GM12801 (cell line): ENCODE data around the gene GNL1.
A peak's percentile ranks its signal among the peaks of the same experiment; 100 is the strongest.

Experiments
- CTCF ChIP-seq: IDR thresholded peaks from one replicate; pipeline ENCODE4 v1.5.1; 2011; ENCODE audit warnings: control low read depth; ENCODE audit not compliant: insufficient read length; ENCODE audit errors: extremely low read depth

Gene GNL1

DNA sequence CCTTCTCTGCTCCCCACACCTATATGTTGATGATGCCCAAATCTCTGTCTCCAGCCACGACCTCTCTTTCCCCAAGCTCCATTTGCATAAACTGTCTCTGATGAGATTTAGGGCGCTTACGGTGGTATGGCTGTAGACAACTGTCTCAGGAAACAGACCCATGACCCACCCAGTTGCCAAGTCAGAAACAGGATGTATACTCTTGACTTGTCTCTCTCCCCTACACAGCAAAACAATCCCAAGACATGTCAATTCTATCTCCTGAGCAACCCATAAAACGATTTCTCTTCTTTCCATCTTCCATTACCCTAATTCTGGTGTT lies 13.9 kb downstream of the GNL1 start:
- TF ChIP-seq CTCF = no peak

GRCh38 chr6:30541515-30542403 lies 14.5 kb downstream of the GNL1 start:
- TF ChIP-seq CTCF = peak; percentile 99

GRCh38 chr6:30537931-30538330 lies 18.4 kb downstream of the GNL1 start:
- no peak for TF ChIP-seq CTCF

DNA sequence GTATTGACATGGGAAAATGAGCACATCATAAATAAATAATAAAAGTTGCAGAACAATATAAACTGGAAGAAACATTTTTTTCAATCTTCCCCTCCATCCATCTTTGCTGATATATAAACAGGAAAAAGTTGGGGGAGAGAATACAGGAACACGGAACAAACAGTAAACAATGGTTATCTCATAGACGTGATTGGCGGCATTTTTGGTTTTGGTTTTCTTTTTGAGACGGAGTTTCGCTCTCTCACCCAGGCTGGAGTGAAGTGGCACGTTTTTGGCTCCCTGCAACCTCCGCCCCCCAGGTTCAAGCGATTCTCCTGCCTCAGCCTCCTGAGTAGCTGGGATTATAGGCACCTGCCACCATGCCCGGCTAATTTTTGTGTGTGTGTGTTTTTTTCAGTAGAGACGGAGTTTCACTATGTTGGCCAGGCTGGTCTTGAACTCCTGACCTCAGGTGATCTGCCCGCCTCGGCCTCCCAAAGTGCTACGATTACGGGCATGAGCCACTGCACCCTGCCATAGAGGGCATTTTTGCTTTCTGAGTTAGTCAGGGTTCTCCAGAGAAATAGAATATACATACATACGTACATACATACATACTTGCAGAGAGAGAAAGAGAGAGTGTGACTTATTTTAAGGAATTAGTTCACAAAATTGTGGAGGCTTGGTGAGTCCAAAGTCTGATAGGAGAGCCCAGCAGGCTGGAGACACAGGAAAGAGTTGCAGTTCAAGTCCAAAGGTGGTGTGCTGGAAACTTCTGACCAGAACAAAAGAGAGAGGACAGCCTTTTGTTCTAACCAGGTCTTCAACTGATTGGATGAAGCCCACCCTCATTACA lies 22.6 kb downstream of the GNL1 start:
- no peak for TF ChIP-seq CTCF

DNA sequence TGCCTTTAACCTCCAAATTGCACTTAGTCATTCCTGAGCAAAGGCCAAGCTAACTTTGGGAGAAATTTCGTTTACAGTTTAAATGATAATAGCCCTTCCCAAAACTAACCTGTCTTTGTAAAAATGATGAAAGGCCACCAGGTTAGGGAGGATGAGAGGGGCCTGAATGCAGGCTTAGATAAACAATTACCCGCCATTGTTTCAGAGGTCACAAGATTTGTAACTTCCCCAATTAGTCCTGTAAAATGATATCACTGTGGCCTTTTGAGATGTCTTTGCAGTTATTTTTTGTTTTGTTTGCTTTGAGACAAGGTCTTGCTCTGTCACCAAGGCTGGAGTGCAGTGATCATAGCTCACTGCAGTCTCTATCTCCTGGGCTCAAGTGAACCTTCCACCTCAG lies 26.3 kb downstream of the GNL1 start:
- no peak for TF ChIP-seq CTCF

DNA sequence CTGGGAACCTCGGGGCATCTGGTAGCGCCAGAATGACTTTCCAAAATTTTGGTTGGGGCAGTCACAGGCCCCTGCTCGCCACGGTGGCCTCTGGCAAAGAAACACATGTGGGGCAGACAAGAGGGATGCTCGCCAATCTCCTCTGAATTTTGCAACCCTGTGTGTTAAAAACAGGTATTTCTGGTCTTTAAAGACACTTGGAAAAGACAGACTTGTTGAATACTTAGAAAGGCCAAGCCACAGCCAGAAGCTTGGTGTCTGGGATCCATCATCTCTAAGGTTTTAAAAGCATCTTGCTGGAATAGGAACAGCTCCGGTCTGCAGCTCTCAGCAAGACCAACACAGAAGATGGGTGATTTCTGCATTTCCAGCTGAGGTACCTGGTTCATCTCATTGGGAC lies 35.8 kb downstream of the GNL1 start:
- no peak for TF ChIP-seq CTCF

GRCh38 chr6:30515944-30516753 lies 40.1 kb downstream of the GNL1 start:
- TF ChIP-seq CTCF = no peak
